Lower lobe of right lung (tissue), 2 donors: ENCODE data around the gene TH. TPM values are rescaled to one million over a fixed set of nuclear protein-coding genes. Genes with fewer than 3 reads are reported as not detected.

Experiments used
- ATAC-seq, 2 donors: fragments of 200-7000 bp; cut with Tn5 transposase; one replicate each; pipeline ENCODE4 v1.9.1; 2020 to 2022; ENCODE audit warnings: mild to moderate bottlenecking in 2 of 2, moderate library complexity in 2 of 2
- DNase-seq: peaks from one replicate; pipeline ENCODE4 v3.0.0-alpha.2; 2020
- H3K27ac ChIP-seq: fragments of 200-600 bp; one replicate; pipeline ENCODE4 v1.8.0; 2022
- H3K27me3 ChIP-seq: fragments of 200-600 bp; one replicate; pipeline ENCODE4 v1.8.0; 2022; ENCODE audit warnings: low read depth
- H3K36me3 ChIP-seq: fragments of 200-600 bp; one replicate; pipeline ENCODE4 v1.8.0; 2022; ENCODE audit warnings: mild to moderate bottlenecking
- H3K4me1 ChIP-seq: fragments of 200-600 bp; one replicate; pipeline ENCODE4 v1.8.0; 2022
- H3K4me3 ChIP-seq: fragments of 200-600 bp; one replicate; pipeline ENCODE4 v1.8.0; 2022; ENCODE audit warnings: mild to moderate bottlenecking
- H3K9me3 ChIP-seq: fragments of 200-600 bp; one replicate; pipeline ENCODE4 v1.8.0; 2022
- intact Hi-C: fragments of 100-400 bp; cut with DNase I; formaldehyde crosslinking; loops from one replicate; pipeline ENCODE4 v1.11.0; 2022
- total RNA-seq: library from RNA; stranded (reverse); fragmentation: NEBNext Ultra II Directional; extraction: Animal tissue kit (Norgen Biotek cat#: 25700); gene quantifications from one replicate; pipeline ENCODE4 v1.2.1, GENCODE V29; 2021
- TF ChIP-seq, protein P1 (sequence below): fragments of 200-600 bp; IDR thresholded peaks from one replicate; pipeline ENCODE4 v1.8.0; 2022; ENCODE audit warnings: antibody characterized with exemption, mild to moderate bottlenecking
- donor health status: DM: no; HTN: yes; CAD: no; lungs with severe emphysema.

Gene TH
- total RNA-seq, 1 donor from 2014 or later, result not detected

DNA sequence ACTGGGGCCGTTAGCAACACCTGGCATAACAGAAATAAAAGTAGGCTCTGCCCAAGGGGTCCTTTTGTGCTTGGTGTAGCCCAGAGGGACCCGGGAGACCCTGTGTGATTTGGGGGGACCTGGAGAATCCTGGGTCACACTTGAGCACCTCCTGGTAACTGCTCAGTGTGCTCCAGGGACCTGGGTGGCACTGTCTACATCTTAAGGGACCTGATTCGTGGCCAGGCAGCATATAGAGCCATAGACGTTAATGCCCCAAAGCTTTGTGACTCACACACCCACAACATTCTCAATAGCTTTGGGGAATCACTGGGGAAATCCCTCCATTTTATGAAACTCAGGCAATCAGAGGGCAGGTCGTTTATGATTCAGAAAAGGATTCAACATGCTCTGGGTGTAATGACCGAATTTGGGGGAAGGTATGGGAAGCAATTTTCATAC lies 28.8 kb downstream of the TH start:
- TF ChIP-seq, protein P1, sequence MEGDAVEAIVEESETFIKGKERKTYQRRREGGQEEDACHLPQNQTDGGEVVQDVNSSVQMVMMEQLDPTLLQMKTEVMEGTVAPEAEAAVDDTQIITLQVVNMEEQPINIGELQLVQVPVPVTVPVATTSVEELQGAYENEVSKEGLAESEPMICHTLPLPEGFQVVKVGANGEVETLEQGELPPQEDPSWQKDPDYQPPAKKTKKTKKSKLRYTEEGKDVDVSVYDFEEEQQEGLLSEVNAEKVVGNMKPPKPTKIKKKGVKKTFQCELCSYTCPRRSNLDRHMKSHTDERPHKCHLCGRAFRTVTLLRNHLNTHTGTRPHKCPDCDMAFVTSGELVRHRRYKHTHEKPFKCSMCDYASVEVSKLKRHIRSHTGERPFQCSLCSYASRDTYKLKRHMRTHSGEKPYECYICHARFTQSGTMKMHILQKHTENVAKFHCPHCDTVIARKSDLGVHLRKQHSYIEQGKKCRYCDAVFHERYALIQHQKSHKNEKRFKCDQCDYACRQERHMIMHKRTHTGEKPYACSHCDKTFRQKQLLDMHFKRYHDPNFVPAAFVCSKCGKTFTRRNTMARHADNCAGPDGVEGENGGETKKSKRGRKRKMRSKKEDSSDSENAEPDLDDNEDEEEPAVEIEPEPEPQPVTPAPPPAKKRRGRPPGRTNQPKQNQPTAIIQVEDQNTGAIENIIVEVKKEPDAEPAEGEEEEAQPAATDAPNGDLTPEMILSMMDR, result no peak
- H3K4me1 ChIP-seq, result peaks cover 15% of the 10 kb centered on the region
- no peaks in the 10 kb centered on the region for H3K9me3 ChIP-seq
- ATAC-seq (no peak), DNase-seq (no peak)
- H3K4me3 ChIP-seq, result no peak overlapping the region
- no peak overlapping the region for H3K27ac ChIP-seq
- no peaks in the 10 kb centered on the region for H3K36me3 ChIP-seq
- H3K27me3 ChIP-seq, result peaks cover 89% of the 10 kb centered on the region
- intact Hi-C loops, result no loop called here

DNA sequence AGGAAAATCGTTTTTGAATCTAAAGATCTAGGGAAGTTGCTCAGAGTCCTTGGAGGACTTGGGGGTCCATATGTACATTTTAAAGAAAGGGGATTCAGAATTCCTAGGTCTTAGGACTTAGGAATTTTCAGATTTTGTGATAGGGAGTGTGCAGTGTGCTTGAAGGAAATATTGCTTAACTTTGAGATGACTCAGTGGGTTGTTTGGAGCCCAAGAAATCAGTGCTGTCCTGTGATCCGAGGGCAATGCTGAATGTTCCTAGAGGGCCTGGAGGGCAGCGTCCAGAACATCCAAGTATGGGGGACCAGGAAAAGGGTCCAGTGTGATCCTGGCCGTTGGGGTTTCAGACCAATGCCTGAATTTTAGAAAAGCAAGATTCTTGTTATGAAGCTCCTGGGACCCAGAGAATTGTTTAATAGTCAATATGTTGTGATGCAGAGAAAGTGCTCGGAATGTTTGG lies 29.3 kb downstream of the TH start:
- Histone ChIP-seq H3K4me1 (peaks cover 20% of the 10 kb centered on the region), H3K4me3 (no peak overlapping the region), H3K27me3 (peaks cover 89% of the 10 kb centered on the region)

DNA sequence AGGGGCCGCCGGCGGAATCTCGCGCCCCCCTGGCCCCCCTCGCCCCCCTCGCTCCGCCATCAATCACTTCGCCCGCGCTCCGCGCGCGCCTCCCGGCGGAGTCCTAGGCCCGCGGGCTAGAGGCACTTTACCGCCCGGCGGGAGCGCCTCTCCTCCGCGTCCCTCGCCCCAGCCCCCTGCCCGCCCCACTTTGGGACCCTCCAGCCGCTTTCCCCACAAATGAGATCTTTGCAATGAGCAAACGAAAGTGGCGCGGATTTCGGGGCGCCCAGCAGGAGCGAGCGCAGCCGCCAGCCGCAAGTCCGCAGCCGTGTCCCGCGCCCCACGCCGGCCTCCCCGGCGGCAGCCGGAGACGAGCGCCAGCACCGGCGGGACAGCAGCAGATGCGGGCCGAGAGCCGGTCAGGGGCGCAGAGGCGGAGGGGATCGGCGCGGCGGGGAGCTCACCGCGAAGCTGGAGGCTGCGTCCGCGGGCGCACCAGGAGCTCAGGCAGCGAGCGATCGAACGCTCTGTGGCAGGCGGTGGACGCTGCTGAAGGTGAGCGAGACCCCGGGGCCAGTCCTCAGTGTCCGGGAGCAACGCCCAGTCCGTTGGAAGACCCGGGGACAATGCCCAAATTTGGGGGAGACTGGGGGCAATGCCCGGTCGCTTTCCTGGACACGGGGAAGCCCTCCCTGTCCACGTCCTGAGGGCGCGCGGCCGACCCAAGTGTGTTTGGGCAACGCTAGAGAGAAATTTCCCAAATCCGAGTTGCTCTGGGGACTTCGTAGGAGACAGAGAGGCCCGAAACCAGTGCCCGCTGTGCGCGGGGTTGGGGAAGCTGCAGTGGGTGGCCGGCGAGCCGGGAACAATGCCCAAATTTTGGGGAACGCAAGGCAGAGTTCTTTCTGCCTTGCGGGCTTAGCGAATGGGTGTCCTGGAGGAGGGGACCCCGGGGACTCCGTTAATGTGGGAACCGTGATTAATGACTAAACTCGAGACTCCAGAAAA lies 30.9 kb downstream of the TH start:
- TF ChIP-seq, protein P1, result no peak
- no peak for ATAC-seq
- Histone ChIP-seq H3K9me3 (no peaks in the 10 kb centered on the region), H3K27ac (no peak overlapping the region), H3K36me3 (no peaks in the 10 kb centered on the region), H3K27me3 (peaks cover 89% of the 10 kb centered on the region), H3K4me1 (peaks cover 23% of the 10 kb centered on the region), H3K4me3 (no peak overlapping the region)
- intact Hi-C loops, result no loop called here
- DNase-seq, result peak; percentile 35

More for the DNA sequence above, 29.3 kb downstream of the TH start:
- H3K9me3 ChIP-seq, result no peaks in the 10 kb centered on the region
- intact Hi-C loops, result no loop called here
- TF ChIP-seq, protein P1, result no peak
- no peak for DNase-seq
- H3K27ac ChIP-seq, result no peak overlapping the region
- no peak for ATAC-seq
- no peaks in the 10 kb centered on the region for H3K36me3 ChIP-seq

DNA sequence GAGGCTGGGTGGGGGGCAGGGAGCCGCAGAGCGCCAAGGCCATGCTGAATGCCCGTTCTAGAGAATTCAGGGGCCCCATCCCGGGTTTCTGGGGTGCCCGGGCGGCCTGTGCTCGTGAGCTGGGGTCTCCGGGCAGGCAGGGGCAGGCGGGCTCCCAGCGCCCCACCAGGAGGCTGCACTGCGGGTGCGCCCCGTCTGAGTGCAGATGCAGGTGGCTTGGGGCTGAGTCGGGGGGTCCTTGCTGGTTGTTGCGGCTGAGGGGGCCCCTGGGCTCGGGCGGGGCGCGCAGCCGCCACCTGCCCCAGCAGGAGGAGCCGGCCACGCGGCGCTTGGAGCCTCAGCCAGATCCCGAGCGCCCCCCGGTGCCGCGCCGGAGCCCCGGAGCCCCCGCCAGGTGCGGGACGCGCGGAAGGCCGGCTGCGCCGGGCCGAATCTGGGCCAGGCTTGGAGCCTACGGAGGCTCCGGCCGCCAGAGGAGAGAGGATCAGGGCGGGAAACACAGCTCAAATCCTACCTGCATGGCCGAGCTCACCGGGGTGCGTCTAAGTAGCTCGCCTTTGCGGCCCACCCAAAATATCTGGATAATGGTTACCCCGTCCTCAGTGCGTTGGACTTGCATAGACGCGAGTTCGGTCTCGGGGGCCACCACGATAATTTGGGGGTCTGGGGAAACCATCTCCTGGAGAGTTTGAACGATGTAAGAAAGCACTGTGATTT lies 31.8 kb downstream of the TH start:
- no peak overlapping the region for H3K27ac ChIP-seq
- DNase-seq (no peak), ATAC-seq (no peak)
- peaks cover 23% of the 10 kb centered on the region for H3K4me1 ChIP-seq
- H3K27me3 ChIP-seq, result peaks cover 89% of the 10 kb centered on the region
- TF ChIP-seq, protein P1, result no peak
- intact Hi-C loops, result no loop called here
- no peaks in the 10 kb centered on the region for H3K36me3 ChIP-seq
- no peaks in the 10 kb centered on the region for H3K9me3 ChIP-seq
- no peak overlapping the region for H3K4me3 ChIP-seq

DNA sequence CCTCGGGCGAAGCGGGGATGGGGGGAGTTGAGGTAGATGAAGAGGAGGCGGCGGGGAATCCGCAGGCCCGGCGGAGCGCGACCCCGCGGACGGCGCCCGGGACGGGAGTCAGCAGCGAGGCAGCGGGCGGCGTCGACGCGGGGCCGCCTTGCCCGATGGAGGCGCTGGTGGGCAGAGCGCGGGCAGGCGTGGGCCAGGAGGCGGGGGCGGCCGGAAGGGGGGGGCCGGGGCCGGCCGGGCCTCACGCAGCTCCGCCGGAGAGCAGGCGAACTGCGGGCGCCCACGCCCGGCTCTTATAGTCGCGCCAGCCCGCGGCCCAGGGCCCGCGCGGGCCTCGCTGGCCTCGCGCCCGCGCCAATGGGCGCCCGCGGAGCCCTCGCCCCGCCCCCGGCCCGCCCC lies 32.5 kb downstream of the TH start, which contains the start of gene IGF2:
Gene IGF2 (minus strand): TSS at position 267 of the 399 bp plus-strand sequence. CDS start 3,866 bp downstream, outside the sequence.
- intact Hi-C loops, result no loop called here
- H3K27me3 ChIP-seq, result peaks cover 89% of the 10 kb centered on the region

More for the DNA sequence above, 32.5 kb downstream of the TH start, which contains the start of gene IGF2:
- H3K4me3 ChIP-seq, result peak within 1 kb of the TSS; percentile 37
- ATAC-seq, result no peak
- no peaks in the 10 kb centered on the region for H3K9me3 ChIP-seq
- no peaks in the 10 kb centered on the region for H3K36me3 ChIP-seq
- peaks cover 21% of the 10 kb centered on the region for H3K4me1 ChIP-seq
- TF ChIP-seq, protein P1, result no peak
- DNase-seq, result no peak
- H3K27ac ChIP-seq, result no peak within 1 kb of the TSS
